GM23338 (cell line): ENCODE measurements around the gene TWIST2. TPM values are rescaled to one million over a fixed set of nuclear protein-coding genes. Genes with fewer than 3 reads are reported as not detected.

Experiments used
- ATAC-seq: fragments of 200-7000 bp; cut with Tn5 transposase; 3 replicates; pipeline ENCODE4 v1.9.1; 2020
- DNase-seq: peaks from one replicate; pipeline ENCODE4 v3.0.0-alpha.2; 2015; ENCODE audit warnings: low spot score
- H2AFZ ChIP-seq: fragments of 200-600 bp; sonication (generic); 2 replicates; pipeline ENCODE4 v1.8.0; 2016; ENCODE audit warnings: antibody characterized with exemption, mild to moderate bottlenecking, moderate library complexity
- H3F3A ChIP-seq: fragments of 200-600 bp; sonication (generic); replicated peaks from 2 replicates; pipeline ENCODE4 v1.8.0; 2017; ENCODE audit warnings: antibody characterized with exemption, mixed run types, low read depth
- H3K27ac ChIP-seq: fragments of 200-600 bp; sonication (generic); 2 replicates; pipeline ENCODE4 v1.6.1; 2016; ENCODE audit warnings: low read depth
- H3K27me3 ChIP-seq: fragments of 200-600 bp; sonication (generic); 2 replicates; pipeline ENCODE4 v1.8.0; 2016; ENCODE audit warnings: mild to moderate bottlenecking, mixed run types, moderate library complexity; ENCODE audit not compliant: insufficient read depth
- H3K36me3 ChIP-seq: fragments of 200-600 bp; sonication (generic); 2 replicates; pipeline ENCODE4 v1.8.0; 2016; ENCODE audit warnings: mild to moderate bottlenecking; ENCODE audit not compliant: insufficient read depth
- H3K4me1 ChIP-seq: fragments of 200-600 bp; sonication (generic); 2 replicates; pipeline ENCODE4 v1.8.0; 2016; ENCODE audit warnings: mild to moderate bottlenecking, moderate library complexity; ENCODE audit not compliant: insufficient read depth
- H3K4me2 ChIP-seq: fragments of 200-600 bp; sonication (generic); 2 replicates; pipeline ENCODE4 v1.7.1; 2017; ENCODE audit warnings: mixed run types
- H3K4me3 ChIP-seq: fragments of 200-600 bp; sonication (generic); 2 replicates; pipeline ENCODE4 v1.6.1; 2016; ENCODE audit warnings: mixed run types
- H3K79me2 ChIP-seq: fragments of 200-600 bp; sonication (generic); replicated peaks from 2 replicates; pipeline ENCODE4 v1.8.0; 2017; ENCODE audit warnings: mild to moderate bottlenecking; ENCODE audit not compliant: insufficient read depth
- H3K9me2 ChIP-seq: fragments of 200-600 bp; sonication (generic); 2 replicates; pipeline ENCODE4 v1.8.0; 2017; ENCODE audit not compliant: insufficient read depth
- H4K20me1 ChIP-seq: fragments of 200-600 bp; sonication (generic); replicated peaks from 2 replicates; pipeline ENCODE4 v1.8.0; 2017; ENCODE audit warnings: mild to moderate bottlenecking; ENCODE audit not compliant: insufficient read depth
- H3K27ac Mint-ChIP-seq: 2 replicates; pipeline ENCODE4 v1.8.0; 2020; ENCODE audit warnings: inconsistent platforms, mild to moderate bottlenecking, moderate library complexity, mixed read lengths
- H3K27me3 Mint-ChIP-seq: 3 replicates; pipeline ENCODE4 v1.8.0; 2022; ENCODE audit warnings: low read depth, mild to moderate bottlenecking, moderate library complexity, mixed read lengths, inconsistent platforms; ENCODE audit not compliant: insufficient read depth, poor library complexity
- H3K36me3 Mint-ChIP-seq: 3 replicates; pipeline ENCODE4 v1.8.0; 2021; ENCODE audit warnings: low read depth, mild to moderate bottlenecking, inconsistent platforms, moderate library complexity, mixed read lengths
- H3K4me1 Mint-ChIP-seq: 3 replicates; pipeline ENCODE4 v1.8.0; 2020; ENCODE audit warnings: mild to moderate bottlenecking, inconsistent platforms, mixed read lengths
- H3K4me3 Mint-ChIP-seq: 3 replicates; pipeline ENCODE4 v1.8.0; 2021; ENCODE audit warnings: moderate library complexity, mild to moderate bottlenecking, inconsistent platforms, mixed read lengths
- H3K9me3 Mint-ChIP-seq: 3 replicates; pipeline ENCODE4 v1.8.0; 2020; ENCODE audit warnings: moderate library complexity, mild to moderate bottlenecking, inconsistent platforms, mixed read lengths
- CREB1 ChIP-seq: fragments of 250-450 bp; sonication (Bioruptor Pico); IDR thresholded peaks from 2 replicates; pipeline ENCODE4 v1.5.0; 2020; ENCODE audit warnings: low read depth, mild to moderate bottlenecking, moderate library complexity
- EZH2phosphoT487 ChIP-seq: fragments of 200-600 bp; sonication (generic); IDR thresholded peaks from one replicate; pipeline ENCODE4 v1.8.1; 2018; ENCODE audit warnings: antibody characterized with exemption; ENCODE audit not compliant: unreplicated experiment
- NANOG ChIP-seq: IDR thresholded peaks from 2 replicates; pipeline ENCODE4 v1.6.1; 2016; ENCODE audit warnings: antibody characterized with exemption, borderline replicate concordance
- POLR2AphosphoS5 ChIP-seq: IDR thresholded peaks from 2 replicates; pipeline ENCODE4 v1.6.1; 2016; ENCODE audit warnings: antibody characterized with exemption, low read depth
- STAT1 ChIP-seq: IDR thresholded peaks from one replicate; pipeline ENCODE4 v1.6.1; 2016; ENCODE audit warnings: antibody characterized with exemption; ENCODE audit not compliant: unreplicated experiment
- ZNF114 ChIP-seq: fragments of 250-450 bp; sonication (Bioruptor Pico); IDR thresholded peaks from 2 replicates; pipeline ENCODE4 v1.5.0; 2020; ENCODE audit warnings: mild to moderate bottlenecking, moderate library complexity
- ZNF462 ChIP-seq: fragments of 250-450 bp; sonication (Bioruptor Pico); IDR thresholded peaks from 2 replicates; pipeline ENCODE4 v1.5.0; 2020; ENCODE audit warnings: mild to moderate bottlenecking, moderate library complexity
- polyA plus RNA-seq: library from polyadenylated mRNA; unstranded; fragments of >200 nt; fragmentation: Nextera tagmentation; extraction: Ambion mirVana; gene quantifications from 2 replicates; pipeline ENCODE4 v1.2.1, GENCODE V29; 2016
- total RNA-seq: library from RNA; depleted of rRNA; stranded (reverse); fragments of >200 nt; shearing (Covaris generic); gene quantifications from 2 replicates; pipeline ENCODE4 v1.2.3, GENCODE V29; 2014

The TWIST2 gene
- total and polyA plus RNA-seq, 2 experiments from 2014 or later = 7.0 to 12.5 TPM

GRCh38 chr2:238881353-238882081 lies 33.6 kb downstream of the TWIST2 start:
- no peak for TF ChIP-seq POLR2AphosphoS5
- TF ChIP-seq ZNF114 (CRISPR knock-in tag) = no peak
- TF ChIP-seq EZH2phosphoT487 = no peak
- TF ChIP-seq ZNF462 (CRISPR knock-in tag) = no peak
- TF ChIP-seq NANOG = no peak
- TF ChIP-seq CREB1 = no peak
- TF ChIP-seq STAT1 = no peak
- Histone ChIP-seq H4K20me1 (no peaks in the 10 kb centered on the region), H3K4me1 (no peaks in the 10 kb centered on the region), H3K4me2 (no peak overlapping the region), H3K27ac (no peak overlapping the region), H3K27me3 (no peaks in the 10 kb centered on the region), H3F3A (no peaks in the 10 kb centered on the region), H3K4me3 (no peak overlapping the region), H3K36me3 (no peaks in the 10 kb centered on the region), H3K9me2 (no peaks in the 10 kb centered on the region), H3K79me2 (no peaks in the 10 kb centered on the region), H2AFZ (no peak overlapping the region)
- peaks cover 8% of the 10 kb centered on the region for H3K27me3 Mint-ChIP-seq
- no peak overlapping the region for H3K4me3 Mint-ChIP-seq
- no peak overlapping the region for H3K27ac Mint-ChIP-seq
- peaks cover 48% of the 10 kb centered on the region for H3K9me3 Mint-ChIP-seq
- ATAC-seq = no peak
- H3K4me1 Mint-ChIP-seq = peaks cover 3% of the 10 kb centered on the region; the same call in 1 of the 3 replicates
- H3K36me3 Mint-ChIP-seq = peaks cover 18% of the 10 kb centered on the region
- DNase-seq = no peak
